Renal cortex interstitium (tissue), 11 donors: ENCODE measurements around the gene ZNHIT6. TPM values are rescaled to one million over a fixed set of nuclear protein-coding genes. Genes with fewer than 3 reads are reported as not detected.

Experiments used
- DNase-seq, 11 donors: peaks; one replicate each; pipeline ENCODE4 v3.0.0-alpha.2; 2013; ENCODE audit warnings: low read depth in 9 of 11, low spot score in 4 of 11; ENCODE audit errors: extremely low read depth in 1 of 11
- polyA plus RNA-seq, 3 donors: library from polyadenylated mRNA; unstranded; fragments of 120-200 nt; gene quantifications; one replicate each; pipeline ENCODE4 v1.2.1, GENCODE V29; 2013; ENCODE audit not compliant: insufficient read length in 3 of 3

Gene ZNHIT6
- polyA plus RNA-seq, 3 donors: 28.0 to 35.8 (median 30.9) TPM

DNA sequence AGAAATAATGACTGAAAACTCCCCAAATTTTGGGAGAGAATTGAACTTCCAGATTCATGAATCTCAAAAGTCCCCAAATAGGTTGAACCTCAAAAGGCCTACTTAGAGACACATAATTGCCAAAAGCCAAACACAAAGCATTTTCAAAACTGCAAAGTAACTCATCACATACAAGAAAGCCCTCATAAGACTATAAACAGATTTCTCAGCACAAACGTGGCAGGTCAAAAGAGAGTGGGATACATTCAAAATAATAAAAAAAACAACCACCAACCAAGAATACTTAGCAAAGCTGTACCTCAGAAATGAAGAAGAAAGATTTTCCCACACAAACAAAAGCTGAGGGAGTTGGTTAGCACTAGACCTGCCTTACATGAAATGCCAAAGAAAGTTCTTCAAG, 69.8 kb downstream of the ZNHIT6 start:
- no peak for DNase-seq

DNA sequence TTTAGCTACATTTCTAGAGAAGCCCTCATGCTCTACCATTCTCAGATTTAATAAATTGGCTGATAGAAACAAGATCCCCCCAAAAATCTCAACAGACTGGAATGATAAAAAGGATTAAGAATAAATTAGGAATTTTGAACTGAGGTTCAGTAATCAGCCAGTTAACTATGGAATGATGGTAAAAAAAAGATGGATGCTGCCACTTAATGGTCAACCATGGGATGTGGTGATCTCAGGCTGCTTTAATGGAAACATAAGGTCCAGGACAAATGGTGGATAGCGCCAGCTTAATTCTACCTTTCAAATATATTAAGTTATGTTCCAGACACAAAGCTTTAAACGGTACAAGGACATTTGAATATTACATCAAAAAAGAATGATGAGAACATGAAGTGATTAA, 77.7 kb downstream of the ZNHIT6 start:
- no peak for DNase-seq

DNA sequence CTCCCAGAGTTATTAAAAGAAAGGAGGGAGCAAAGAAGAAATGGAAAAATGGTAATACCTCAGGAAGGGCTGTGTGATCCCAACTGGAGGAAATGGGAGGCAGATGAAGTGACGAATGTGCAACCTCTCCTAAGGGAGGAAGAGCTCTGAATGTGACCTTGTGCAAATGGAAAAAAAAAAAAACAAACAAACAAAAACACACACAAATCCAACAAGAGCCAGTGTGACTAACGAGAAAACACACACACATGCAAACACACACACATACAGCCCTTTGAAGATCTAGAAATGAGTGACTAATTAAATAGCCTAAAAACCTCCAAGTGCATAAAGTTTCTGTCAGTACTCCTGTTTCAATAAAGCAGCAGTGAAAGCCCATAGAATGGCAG, 78.7 kb downstream of the ZNHIT6 start:
- no peak for DNase-seq

DNA sequence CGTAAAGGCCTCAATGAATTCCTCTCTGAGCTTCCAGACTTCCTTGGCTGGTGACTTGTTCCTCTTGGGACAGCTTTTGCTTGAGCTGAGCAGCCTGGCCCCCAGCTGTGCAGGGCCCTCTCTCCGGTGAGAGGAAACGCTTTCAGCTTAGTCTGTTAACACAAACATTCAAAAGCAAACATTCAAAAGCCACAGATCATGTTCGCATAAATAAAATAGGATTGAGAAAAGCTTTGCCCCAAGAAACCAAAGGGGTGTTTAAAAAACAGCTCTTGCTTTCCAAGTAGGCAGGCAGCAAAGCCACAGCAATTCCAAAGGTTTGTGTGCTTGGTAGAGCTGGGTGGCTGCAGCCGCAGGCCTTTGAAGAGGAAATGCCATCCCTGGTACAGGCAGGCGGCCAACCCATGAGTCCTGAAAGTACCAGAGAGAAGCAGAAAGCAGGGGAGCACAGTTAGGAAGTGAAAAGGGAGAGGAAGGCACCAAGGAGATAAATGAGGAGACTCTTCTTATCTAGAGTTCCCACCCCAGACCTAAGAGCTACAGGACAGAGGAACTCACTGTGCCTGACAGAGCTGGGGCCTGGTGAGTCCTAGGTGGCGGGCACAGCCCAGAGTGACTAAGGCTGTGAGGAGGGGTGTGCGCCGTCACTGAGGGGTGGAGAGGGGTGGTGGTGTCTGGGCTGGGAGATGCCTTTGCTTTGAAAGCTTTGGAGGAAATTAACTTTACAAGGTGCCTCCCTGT, 79.3 kb downstream of the ZNHIT6 start:
- no peak for DNase-seq

DNA sequence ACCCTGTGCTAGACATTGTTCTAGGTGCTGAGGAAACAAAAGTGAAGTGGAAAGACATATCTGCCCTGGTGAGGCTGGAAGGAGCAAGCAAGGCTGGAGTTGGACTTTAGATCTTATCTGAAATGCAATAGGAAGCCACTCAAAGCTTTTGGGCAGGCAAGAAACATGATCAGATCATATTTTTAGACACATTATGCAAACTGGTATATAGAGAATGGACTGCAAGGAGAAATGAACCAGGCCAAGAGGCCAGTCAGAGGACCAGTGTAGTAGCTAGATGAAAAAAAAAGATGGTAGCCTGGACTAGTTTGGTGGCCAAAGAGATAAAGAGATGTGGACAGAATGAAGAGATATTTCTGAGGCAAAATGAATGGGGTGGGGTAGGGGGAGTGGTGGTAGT, 81.4 kb downstream of the ZNHIT6 start:
- no peak for DNase-seq

DNA sequence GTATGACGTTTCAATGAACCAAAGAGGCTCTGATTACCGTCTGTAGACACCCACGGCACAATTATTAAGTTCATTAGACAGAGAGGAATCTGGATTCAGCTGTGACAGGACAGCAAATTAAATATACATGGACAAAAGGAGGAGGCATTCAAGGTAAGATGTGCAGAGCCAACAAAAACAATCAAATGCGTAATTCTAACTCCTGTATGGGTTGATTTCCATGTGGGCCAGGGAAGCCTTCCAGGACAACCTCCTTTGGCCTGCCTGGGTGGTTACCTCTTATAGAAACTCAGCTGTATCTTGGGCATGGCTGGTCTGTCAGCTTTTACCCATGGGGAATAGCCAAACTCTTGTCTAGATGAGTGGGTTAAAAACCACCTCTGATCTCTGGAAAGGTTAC, 83.9 kb downstream of the ZNHIT6 start:
- no peak for DNase-seq

DNA sequence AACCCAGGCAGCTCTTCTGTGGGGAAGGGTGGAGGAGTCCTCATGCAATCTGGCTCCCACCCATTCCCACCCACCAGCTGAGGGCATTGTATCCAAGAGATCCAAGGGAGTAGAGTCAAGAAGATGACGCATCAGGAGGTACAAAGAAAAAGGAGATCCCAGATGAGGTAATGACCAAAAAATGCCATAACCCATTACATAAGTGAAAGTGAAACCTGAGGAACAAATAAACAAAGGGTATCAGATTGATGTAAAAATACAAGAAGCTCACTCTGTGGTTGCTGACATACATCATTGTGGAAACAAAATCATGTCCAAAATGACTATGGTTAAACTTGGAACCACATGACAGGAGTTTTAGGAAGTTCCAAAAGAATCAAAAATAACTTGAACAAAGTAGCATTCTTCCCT, 85.2 kb downstream of the ZNHIT6 start:
- no peak for DNase-seq

DNA sequence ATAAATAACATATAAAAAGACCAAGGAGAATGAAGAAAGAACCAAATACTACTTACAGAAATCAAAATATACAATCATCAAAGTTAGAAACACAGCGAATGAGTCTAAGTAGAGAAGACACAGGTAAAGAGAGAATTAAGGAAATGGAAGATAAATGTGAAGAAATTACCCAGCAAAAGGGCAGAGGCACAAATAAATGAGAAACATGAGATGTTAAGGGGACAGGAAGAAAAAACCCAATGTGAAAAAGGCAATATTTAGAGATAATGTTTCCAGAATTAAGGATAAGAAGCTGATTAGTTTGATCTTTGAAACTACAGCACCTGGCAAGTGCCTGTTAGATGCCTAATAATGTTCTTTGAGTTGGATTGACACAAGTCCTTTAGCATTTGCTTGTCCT, 86.8 kb downstream of the ZNHIT6 start:
- no peak for DNase-seq

DNA sequence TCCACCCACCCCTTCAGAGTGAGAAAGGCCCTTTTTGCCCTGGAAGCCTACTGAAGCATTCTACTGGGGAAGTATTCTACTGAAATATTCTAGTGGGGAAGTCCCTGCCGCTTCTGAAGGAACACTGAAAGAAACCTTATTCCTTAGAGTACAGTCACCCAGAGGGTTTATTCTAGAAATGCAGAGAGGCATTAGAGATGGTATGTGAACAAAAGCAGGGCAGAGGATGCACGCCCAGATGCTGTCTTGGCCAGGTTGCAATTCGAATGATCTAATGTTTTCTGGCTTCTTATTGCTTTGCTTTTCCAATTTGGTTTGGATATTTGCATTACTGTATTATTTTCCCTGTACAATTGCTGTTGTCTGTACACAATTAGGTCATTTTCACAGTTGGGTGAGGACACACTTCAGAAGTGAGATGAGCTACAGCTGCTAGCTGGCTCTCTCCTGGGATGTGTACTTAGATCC, 90.6 kb downstream of the ZNHIT6 start:
- no peak for DNase-seq

DNA sequence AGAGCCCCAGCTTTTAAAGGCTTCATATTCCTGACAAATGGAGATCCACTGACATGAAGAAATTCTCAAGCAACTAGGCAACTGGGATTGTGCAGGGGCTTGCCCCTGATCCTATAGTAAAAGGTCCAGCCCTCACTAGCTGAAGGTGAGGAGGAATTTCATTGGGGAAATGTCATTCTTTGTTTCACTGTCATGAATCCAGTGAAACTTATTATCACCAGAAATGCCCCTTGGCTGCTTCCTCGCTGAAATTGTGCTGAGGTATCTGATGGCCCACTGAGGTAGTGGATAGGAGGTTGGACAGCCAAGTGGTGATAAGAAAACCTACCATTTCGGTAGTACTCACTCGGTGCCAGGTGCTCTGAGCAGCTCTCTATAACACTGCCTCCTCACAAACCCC, 91.5 kb downstream of the ZNHIT6 start:
- no peak for DNase-seq

DNA sequence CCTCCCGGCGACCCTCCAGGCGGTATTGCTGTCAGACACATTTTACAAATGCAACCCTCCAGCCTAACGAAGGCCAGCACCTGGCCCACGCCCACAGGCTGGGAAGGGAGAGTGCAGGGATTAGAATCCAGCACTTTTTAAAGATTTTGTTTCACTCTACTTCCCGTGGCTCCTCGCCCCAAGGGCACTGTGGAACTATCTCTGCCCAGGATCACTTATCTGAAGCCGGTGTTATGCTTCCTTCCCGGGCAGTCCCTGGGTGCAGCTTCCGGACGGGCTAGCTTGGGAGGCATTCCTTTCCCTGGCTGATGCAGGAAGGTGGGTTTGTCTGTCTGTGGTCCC, 91.9 kb downstream of the ZNHIT6 start:
- DNase-seq: no peak

DNA sequence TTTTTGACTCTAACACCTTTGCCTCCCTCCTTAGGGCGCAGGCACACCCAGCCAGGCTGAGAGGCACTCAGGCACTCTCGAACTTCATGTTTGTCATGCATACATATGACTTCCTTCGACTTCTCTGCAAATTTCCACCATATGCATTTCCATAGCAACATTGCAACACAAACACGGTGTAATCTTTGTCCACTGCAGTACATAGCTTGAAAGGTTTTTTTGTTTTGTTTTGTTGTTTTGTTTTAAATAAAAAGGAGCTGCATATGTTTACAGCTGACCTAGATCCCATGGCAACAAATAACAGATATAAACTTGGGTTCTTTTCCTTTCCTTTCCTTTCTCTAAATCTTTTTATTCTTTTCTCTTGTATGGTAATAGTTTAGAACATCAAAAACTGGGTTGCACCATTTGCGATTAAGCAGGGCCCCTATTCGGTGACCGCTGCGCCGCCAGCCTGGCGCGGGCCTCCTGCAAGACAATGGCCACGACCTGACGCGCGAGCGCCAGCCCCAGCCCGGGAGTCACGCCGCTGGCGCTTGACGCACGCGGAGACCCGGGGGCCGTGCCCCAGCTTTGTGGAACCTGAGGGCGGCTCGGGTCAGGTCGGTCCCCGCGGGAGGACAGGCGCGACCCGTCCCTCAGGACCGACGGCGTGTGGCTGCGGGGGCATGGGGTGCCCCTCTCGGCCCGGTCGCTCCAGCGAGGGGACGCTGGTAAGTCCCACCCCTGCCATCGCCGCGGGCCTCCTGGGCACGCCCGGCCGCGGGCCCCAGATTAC, 92.5 kb downstream of the ZNHIT6 start:
- DNase-seq: no peak

DNA sequence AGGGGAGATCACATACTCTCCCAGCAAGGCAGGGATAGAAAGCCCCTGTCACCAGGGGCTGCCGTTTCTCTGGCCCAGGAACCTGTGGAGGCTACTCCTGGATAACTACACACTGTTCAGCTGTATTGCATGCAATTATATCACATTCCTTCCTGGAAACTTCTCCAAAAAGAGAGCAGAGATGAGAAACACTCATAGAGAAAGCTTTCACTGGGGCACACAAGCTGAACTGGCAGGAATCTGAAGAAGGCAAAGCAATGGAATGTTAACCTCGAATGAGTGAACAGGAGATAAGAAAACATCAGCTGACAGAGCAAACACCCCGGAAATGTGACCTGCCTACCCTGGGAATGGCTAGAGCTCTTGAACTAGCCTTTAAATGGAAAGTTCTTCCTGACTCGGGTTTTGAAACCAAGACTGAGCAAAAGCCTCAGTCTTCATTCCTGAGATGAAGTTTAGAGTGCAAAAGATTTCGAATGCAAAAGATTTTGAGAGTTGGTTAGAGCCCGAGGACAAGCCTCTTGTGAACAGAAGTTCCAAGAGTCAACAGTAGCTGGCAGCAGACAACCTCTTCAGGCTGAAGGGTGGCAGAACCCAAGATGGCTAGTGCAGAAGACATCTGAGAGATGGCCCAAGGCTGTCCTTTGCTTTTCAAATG, 95.4 kb downstream of the ZNHIT6 start:
- DNase-seq: no peak

DNA sequence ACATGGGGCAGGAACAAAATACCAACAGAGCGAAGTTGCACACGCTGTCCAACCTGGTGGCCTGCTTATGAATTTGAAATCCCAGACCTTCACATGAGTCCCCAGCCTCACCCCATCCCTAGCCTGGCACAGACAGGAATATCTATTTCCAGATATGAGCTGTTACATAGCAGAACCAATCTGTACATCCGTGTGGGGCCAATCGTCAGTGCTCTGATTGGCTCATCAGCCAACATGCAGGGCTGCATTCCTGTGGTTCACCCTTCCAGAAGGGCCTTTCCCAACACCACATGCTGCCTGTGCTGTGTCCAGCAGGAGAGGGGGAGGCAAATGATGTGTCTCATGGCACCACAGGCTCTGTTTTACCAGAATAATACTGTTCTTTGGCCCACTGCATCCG, 96.4 kb downstream of the ZNHIT6 start:
- DNase-seq: no peak

DNA sequence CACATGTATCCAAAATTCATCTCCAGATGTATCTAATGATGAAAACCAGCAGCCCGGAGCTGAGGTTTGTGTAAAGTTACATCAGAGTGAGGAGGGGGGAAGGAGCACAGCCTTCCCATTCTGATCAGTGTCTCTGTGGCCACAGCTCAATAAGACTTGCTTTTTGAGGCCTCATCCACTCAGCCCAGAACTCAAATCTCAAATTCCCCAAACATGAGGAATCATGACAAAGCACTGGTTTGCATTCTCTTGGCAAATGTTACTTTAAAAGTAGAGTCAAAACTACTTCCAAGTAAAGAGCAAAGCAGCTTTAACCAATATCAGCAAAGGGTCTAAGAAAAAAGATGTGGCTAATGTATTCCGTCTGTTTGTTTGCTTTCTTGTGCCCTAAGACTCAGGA, 96.8 kb downstream of the ZNHIT6 start:
- no peak for DNase-seq

DNA sequence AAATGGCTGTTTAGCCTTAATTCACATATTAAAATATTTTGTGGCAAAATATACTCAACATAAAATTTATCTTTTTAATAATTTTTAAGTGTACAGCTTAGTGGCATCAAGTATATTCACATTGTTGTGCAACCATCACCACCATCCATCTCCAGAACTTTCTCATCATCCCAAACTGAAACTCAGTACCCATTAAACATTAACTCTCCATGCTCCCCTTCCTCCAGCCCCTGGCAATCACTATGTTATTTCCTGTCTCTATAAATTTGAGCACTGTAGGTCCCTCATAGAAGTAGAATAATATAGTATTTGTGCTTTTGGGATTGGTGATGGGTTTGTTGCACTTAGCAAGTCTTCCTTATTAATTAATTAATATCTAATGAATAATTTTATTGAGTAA, 98.3 kb downstream of the ZNHIT6 start:
- DNase-seq: no peak

DNA sequence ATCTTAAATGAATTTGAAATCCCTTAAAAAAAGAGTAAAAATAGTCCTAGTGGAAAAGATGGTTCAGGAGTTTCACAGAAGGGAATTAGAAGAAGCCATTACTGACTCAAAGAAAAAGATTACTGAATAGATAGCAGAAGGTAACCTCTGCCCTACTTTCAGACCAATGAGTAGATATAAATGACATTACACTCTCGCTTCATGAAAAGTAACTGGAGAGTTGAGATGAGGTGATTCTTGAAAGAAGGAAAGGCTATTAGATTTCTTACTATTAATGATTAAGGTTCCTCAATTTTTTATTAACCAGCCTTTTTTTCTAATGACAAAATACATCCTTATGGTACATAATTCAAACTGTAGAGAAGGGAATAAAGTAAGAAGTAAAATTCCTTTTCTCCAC, 99.4 kb downstream of the ZNHIT6 start:
- no peak for DNase-seq

DNA sequence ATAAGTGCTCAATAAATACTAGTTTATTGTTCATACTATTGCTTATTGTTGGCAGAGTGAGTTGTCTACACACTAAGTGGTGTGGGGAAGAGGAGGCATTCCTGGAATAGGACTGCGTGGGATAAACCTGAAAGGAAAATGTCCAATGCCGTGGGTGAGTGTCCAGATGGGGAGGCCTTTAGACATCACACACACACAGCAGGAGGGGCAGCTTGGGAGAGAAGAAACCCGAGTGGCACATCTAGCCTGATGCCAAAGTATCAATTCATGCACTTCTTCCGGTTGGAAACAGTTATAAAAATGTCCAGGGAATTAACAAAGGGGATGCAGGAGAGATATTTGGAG, 100.3 kb downstream of the ZNHIT6 start:
- no peak for DNase-seq

DNA sequence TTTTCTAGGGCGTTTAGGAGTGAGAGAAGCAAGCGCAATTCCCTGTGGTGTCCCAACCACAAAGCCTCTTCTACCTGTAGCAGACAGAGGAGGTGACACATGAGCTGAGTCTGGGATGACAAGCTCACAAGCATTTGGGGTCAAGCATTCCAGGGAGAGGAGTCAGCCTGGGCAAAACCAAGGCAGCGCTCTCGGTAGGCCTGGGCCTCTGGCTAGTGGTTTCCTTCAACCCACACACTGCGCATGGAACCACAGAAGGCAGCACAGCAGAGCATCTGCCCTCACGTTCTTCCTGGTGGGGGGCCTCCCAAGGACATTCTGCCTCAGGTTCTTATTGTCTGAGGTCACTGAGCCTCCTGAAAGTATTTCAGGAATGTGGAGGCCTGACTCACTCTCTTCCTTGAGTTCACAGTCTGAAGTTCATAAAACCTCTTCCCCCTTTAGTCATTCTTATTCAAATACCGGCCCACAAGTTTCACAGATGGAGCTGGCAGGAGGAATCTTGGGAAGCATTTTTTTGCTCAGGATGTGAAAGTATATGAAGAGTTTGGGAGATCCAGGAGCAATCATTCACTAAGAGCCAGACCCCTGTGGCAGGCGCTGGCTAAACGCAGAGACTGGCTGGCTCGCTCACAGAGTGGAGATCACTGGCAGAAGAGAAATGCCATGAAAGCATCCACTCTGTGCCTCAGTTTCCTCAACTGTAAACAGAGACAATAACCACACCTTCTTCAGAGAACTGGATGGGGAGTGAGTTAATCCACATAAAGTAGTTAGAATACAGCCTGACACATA, 100.9 kb downstream of the ZNHIT6 start:
- no peak for DNase-seq

DNA sequence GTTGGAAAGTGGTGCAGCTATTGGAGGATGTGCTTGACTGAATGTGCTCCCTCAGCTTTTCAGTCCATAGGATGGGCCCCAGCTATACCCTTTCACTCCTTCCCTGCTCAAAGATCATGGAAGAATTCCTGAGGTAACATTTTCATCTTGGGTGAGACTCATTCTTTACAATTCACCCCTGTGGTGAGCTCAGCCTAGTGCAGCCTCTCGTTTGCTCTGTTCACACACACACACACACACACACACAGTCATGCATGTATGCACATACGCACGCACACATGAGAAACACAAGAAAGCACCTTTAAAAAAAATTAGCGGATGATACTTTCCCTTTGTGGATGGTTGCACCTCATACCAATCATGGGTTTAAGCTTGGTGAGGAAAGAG, 101.8 kb downstream of the ZNHIT6 start:
- no peak for DNase-seq
